ENCODE results near the gene C20orf173.

C20orf173 gene, protein sequence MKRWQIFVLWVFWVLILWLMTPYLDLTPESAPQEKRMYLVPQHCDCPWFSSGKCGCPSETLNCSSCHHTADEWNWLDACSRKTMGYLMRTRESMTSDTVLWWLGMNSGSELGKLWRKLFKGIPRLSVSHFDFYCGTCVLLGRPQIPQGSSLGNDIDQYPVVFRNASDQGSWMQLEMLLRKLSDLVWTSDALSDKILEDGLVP

DNA sequence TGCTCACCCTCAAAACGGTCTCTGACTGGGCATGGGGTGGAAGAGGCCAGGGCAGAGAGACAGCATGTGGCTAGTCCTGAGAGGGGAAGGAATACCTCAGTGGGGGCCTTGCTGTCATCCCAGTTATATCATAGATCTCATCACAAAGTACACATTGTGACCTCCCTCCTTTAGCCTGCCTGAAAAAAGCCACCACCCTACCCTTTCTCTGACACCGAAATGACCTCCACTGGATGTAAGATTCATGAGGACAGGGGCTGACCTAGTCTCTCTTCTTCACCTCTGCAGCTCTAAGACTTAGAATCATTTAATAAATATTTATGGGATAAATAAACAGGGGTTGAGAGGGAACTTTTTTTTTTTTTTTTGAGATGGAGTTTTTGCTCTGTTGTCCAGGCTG, at the start of gene C20orf173:
Gene C20orf173 (minus strand): TSS at position 101 of the 400 bp plus-strand sequence. CDS start 279 bp downstream, outside the sequence.
- CTCF ChIA-PET = no interaction called here
- POLR2A ChIA-PET = no interaction called here
- no peak for DNase-seq (ENCODE audit: low read depth, low spot score)

DNA sequence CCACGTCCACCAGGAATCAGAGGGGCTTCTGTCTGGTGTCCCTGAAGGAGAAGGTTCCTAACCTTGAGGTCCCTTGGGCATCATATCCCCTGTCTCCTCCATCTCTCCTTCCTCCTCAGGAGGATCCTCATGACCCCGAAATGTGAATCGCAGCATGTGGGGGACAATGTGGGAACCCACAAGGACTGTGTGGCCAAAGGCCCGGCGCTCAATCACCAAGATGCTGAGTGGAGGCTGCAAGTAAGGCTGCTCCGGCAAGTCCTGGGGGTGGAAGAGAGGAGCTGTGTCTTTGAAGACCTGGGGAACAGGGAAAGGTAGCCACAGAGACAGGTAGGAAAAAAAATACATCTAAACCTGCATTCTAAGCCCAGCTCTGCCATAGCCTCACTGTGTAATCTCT, 49.7 kb upstream of the C20orf173 start:
- no peak for DNase-seq (ENCODE audit: low read depth, low spot score)
- CTCF ChIA-PET = interaction anchor here (0.9 to 1.0 kb wide), 2 partner anchors 9 to 26 kb away, joined by 3 read pairs; no protein-coding TSS in a partner anchor
- POLR2A ChIA-PET = no interaction called here
- TF ChIP-seq, protein P1, sequence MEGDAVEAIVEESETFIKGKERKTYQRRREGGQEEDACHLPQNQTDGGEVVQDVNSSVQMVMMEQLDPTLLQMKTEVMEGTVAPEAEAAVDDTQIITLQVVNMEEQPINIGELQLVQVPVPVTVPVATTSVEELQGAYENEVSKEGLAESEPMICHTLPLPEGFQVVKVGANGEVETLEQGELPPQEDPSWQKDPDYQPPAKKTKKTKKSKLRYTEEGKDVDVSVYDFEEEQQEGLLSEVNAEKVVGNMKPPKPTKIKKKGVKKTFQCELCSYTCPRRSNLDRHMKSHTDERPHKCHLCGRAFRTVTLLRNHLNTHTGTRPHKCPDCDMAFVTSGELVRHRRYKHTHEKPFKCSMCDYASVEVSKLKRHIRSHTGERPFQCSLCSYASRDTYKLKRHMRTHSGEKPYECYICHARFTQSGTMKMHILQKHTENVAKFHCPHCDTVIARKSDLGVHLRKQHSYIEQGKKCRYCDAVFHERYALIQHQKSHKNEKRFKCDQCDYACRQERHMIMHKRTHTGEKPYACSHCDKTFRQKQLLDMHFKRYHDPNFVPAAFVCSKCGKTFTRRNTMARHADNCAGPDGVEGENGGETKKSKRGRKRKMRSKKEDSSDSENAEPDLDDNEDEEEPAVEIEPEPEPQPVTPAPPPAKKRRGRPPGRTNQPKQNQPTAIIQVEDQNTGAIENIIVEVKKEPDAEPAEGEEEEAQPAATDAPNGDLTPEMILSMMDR (IDR thresholded peaks at IDR 0.05; ENCODE audit: insufficient read depth, low read length, missing control alignments) = no peak
- H3K4me3 ChIP-seq (ENCODE audit: low read depth, low read length) = no peak overlapping the region

More for the DNA sequence above, at the start of gene C20orf173:
- H3K4me3 ChIP-seq (ENCODE audit: low read depth, low read length) = no peak within 1 kb of the TSS
- TF ChIP-seq, protein P1 (IDR thresholded peaks at IDR 0.05; ENCODE audit: insufficient read depth, low read length, missing control alignments) = no peak

DNA sequence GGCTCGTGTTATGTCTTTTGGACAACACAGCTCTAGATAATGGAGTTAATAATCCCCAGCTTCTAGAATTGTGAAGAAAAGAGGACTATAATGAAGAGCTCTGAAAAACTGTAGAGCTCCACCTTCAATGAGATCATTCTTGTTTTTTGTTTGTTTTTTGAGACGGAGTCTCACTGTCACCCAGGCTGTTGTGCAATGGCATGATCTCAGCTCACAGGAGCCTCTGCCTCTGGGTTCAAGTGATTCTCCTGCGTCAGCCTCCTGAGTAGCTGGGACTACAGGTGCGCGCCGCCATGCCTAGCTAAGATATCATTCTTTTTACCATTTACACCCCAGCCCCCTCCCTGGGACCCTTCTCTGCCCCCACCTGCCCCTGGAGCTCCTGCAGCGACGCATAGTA, 49.0 kb upstream of the C20orf173 start:
- CTCF ChIA-PET = interaction anchor here (0.9 to 1.0 kb wide), 2 partner anchors 10 to 27 kb away, joined by 3 read pairs; no protein-coding TSS in a partner anchor
- POLR2A ChIA-PET = no interaction called here
- TF ChIP-seq, protein P1 (IDR thresholded peaks at IDR 0.05; ENCODE audit: insufficient read depth, low read length, missing control alignments) = no peak
- no peak for DNase-seq (ENCODE audit: low read depth, low spot score)
- no peak overlapping the region for H3K4me3 ChIP-seq (ENCODE audit: low read depth, low read length)

DNA sequence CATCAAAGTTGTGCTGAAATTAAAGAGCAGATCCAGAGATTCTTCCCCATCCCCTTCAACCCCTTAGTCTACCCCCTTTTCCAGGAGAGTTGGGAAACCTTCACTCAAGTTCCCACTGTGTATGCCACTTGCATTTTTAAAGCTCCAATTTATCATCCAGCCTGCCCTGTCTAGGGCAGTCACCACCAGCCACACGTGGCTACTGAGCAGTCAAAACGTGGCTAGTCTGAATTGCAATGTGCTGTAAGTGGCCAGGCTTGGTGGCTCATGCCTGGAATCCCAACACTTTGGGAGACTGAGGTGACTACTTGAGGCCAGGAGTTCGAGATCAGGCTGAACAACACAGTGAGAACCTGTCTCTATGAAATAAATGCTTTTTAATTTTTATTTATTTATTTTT, 47.4 kb upstream of the C20orf173 start:
- CTCF ChIA-PET = interaction anchor here (1.1 kb wide), 1 partner anchor 11 kb away, joined by 4 read pairs; no protein-coding TSS in a partner anchor
- TF ChIP-seq, protein P1 (IDR thresholded peaks at IDR 0.05; ENCODE audit: insufficient read depth, low read length, missing control alignments) = no peak
- POLR2A ChIA-PET = no interaction called here
- no peak overlapping the region for H3K4me3 ChIP-seq (ENCODE audit: low read depth, low read length)
- no peak for DNase-seq (ENCODE audit: low read depth, low spot score)

DNA sequence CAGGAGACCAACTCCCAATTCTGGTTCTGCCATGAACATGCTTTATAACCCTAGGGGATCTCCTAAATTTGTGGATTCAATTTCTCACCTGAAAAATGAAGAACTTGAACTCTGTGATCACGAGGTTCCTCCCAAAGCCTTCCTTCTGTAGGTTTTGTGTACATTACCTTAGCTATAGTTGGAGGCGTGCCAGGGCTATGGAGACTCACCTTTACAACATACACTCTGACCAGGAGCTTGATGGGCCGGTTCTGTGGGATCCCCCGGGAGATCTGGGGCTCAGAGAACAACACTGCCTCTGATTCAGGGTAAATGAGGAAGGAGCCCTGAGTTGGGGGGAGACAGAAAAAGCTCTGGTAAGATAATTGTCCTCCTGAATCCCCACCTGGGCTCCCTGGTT, 46.5 kb upstream of the C20orf173 start:
- no peak for DNase-seq (ENCODE audit: low read depth, low spot score)
- H3K4me3 ChIP-seq (ENCODE audit: low read depth, low read length) = no peak overlapping the region
- TF ChIP-seq, protein P1 (IDR thresholded peaks at IDR 0.05; ENCODE audit: insufficient read depth, low read length, missing control alignments) = no peak
- ChIA-PET CTCF (no interaction called here), POLR2A (no interaction called here)

DNA sequence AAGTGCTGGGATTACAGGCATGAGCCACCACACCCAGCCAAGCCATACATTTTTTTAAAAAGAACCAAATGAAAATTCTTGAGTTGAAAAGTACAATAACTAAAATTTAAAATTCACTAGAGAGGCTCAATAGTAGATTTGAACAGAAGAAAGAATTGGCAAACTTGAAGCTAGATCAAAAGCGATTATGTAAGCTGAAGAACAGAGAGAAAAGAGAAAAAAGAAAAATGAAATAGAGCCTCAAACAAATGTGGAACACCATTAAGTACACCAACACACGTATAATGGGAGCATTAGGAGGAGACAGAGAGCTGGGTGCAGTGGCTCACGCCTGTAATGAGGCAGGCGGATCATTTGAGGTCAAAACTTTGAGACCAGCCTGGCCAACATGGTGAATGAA, 43.4 kb upstream of the C20orf173 start:
- TF ChIP-seq, protein P1 (IDR thresholded peaks at IDR 0.05; ENCODE audit: insufficient read depth, low read length, missing control alignments) = no peak
- no peak overlapping the region for H3K4me3 ChIP-seq (ENCODE audit: low read depth, low read length)
- CTCF ChIA-PET = no interaction called here
- POLR2A ChIA-PET = no interaction called here
- DNase-seq (ENCODE audit: low read depth, low spot score) = no peak
